Measurements from ENCODE around the gene ANO7. TPM values are rescaled to one million over a fixed set of nuclear protein-coding genes. Genes with fewer than 3 reads are reported as not detected.

The ANO7 gene
- polyA plus RNA-seq, 1 of the 3 experiments (the other 2 are of a cell fraction), result 0.81 TPM

GRCh38 chr2:241187101-241187917, 1.2 kb upstream of the ANO7 start (continued):
- TF ChIP-seq FOXJ3 (CRISPR knock-in tag; IDR thresholded peaks at IDR 0.05), result no peak
- TF ChIP-seq MEF2A (IDR thresholded peaks at IDR 0.05; ENCODE audit: borderline replicate concordance, low read depth), result no peak
- TF ChIP-seq NRF1 (IDR thresholded peaks at IDR 0.05; ENCODE audit: low read depth, low read length), result no peak
- TF ChIP-seq FOSL2 (IDR thresholded peaks at IDR 0.05; ENCODE audit: borderline replicate concordance, low read depth), result no peak
- TF ChIP-seq REST (IDR thresholded peaks at IDR 0.05; ENCODE audit: low read depth, low read length), result no peak
- TF ChIP-seq RXRA (IDR thresholded peaks at IDR 0.05; ENCODE audit: borderline replicate concordance, low read depth), result no peak
- no peak for TF ChIP-seq ELF1 (IDR thresholded peaks at IDR 0.05)
- TF ChIP-seq MAX (IDR thresholded peaks at IDR 0.05; ENCODE audit: low read depth), result no peak
- TF ChIP-seq YY1 (IDR thresholded peaks at IDR 0.05; ENCODE audit: low read depth), result no peak
- no peak for TF ChIP-seq USF2 (IDR thresholded peaks at IDR 0.05; ENCODE audit: borderline replicate concordance, low read depth, low read length)
- no peak for TF ChIP-seq GABPA (IDR thresholded peaks at IDR 0.05; ENCODE audit: low read depth)
- TF ChIP-seq MXI1 (IDR thresholded peaks at IDR 0.05; ENCODE audit: low read depth, low read length), result no peak
- TF ChIP-seq RCOR1 (IDR thresholded peaks at IDR 0.05; ENCODE audit: low read length), result no peak

- no peak overlapping the region for H3K4me2 ChIP-seq
- H3K4me3 ChIP-seq (ENCODE audit: low read depth in 2 of 2, low read length in 1 of 2), result no peak overlapping the region
- H3K9me3 ChIP-seq, result no peaks in the 10 kb centered on the region
- CTCF ChIA-PET, result no interaction called here
- no peaks in the 10 kb centered on the region for H3K79me2 ChIP-seq (ENCODE audit: insufficient read depth)
- no peak for DNase-seq
- no peak for TF ChIP-seq PBX3 (IDR thresholded peaks at IDR 0.05)
- TF ChIP-seq RCOR1 (IDR thresholded peaks at IDR 0.05; ENCODE audit: low read length), result no peak
- TF ChIP-seq YY1 (IDR thresholded peaks at IDR 0.05; ENCODE audit: low read depth), result no peak
- no peak for TF ChIP-seq CTCF (IDR thresholded peaks at IDR 0.05)
- no peak for TF ChIP-seq MEF2A (IDR thresholded peaks at IDR 0.05; ENCODE audit: borderline replicate concordance, low read depth)
- no peak for TF ChIP-seq JUND (IDR thresholded peaks at IDR 0.05)
- no peak for TF ChIP-seq GATA2 (CRISPR knock-in tag; IDR thresholded peaks at IDR 0.05)
- TF ChIP-seq CHD2 (IDR thresholded peaks at IDR 0.05; ENCODE audit: low read length, partially characterized antibody), result no peak
- TF ChIP-seq MXI1 (IDR thresholded peaks at IDR 0.05; ENCODE audit: low read depth, low read length), result no peak
- no peak for TF ChIP-seq USF2 (IDR thresholded peaks at IDR 0.05; ENCODE audit: borderline replicate concordance, low read depth, low read length)
- no peak for TF ChIP-seq RXRA (IDR thresholded peaks at IDR 0.05; ENCODE audit: borderline replicate concordance, low read depth)
- no peak for TF ChIP-seq EZH2phosphoT487 (IDR thresholded peaks at IDR 0.05; ENCODE audit: borderline replicate concordance, low read depth)
- TF ChIP-seq TCF12 (IDR thresholded peaks at IDR 0.05), result no peak
- TF ChIP-seq NRF1 (IDR thresholded peaks at IDR 0.05; ENCODE audit: low read depth, low read length), result no peak
- H2AFZ ChIP-seq (ENCODE audit: low read depth), result no peak overlapping the region
- POLR2A ChIA-PET, result no interaction called here
- H3K9me2 ChIP-seq, result no peaks in the 10 kb centered on the region
- no peaks in the 10 kb centered on the region for H3K4me1 ChIP-seq (ENCODE audit: control insufficient read depth in 1 of 2, insufficient read depth in 2 of 2, low read depth in 1 of 2, low read length in 1 of 2)
- 75% methylated on average over 4 of the region's 4 CpGs for WGBS (ENCODE audit: low lambda C conversion rate)
- H3F3A ChIP-seq (replicated peaks; ENCODE audit: insufficient read depth), result no peaks in the 10 kb centered on the region
- no peak overlapping the region for H3K9ac ChIP-seq
- H4K20me1 ChIP-seq (ENCODE audit: insufficient read depth), result no peaks in the 10 kb centered on the region
- H3K27ac ChIP-seq (ENCODE audit: low read depth in 2 of 2, low read length in 1 of 2), result no peak overlapping the region
- H3K36me3 ChIP-seq (replicated peaks in 1 of 2; ENCODE audit: control insufficient read depth in 1 of 2, insufficient read depth in 2 of 2, low read length in 1 of 2), result peaks cover 0 to 2% of the 10 kb centered on the region in 2 experiments
- no peaks in the 10 kb centered on the region for H3K27me3 ChIP-seq (ENCODE audit: insufficient read depth)
Observed at GRCh38 chr2:241187918-241188234, 601 bp upstream of the ANO7 start.

Measured in SK-N-SH (cell line).